ENCODE data around the gene KIFC3.
"Not testable (repeated sequence)": the region's sequence is repeated elsewhere in the genome, so short reads cannot be mapped to it uniquely, and the experiment has no call there.

KIFC3 gene

GRCh38 chr16:57734925-57735754 lies 67.2 kb downstream of the KIFC3 start:
- peaks cover 14% of the 10 kb centered on the region for H3K4me1 ChIP-seq (ENCODE audit: control insufficient read depth, insufficient read depth, low read length, unreplicated experiment)
- peaks cover 8% of the 10 kb centered on the region for H3K36me3 ChIP-seq (ENCODE audit: insufficient read depth, low read length)
- H3K27ac ChIP-seq (ENCODE audit: low read depth, low read length): peak overlapping the region; percentile 57
- no peaks in the 10 kb centered on the region for H3K27me3 ChIP-seq (ENCODE audit: insufficient read depth, low read length)
- no peaks in the 10 kb centered on the region for H3K79me2 ChIP-seq (ENCODE audit: control insufficient read depth, insufficient read depth, low read length, unreplicated experiment)
- H2AFZ ChIP-seq (ENCODE audit: low read length, unreplicated experiment): peak overlapping the region; percentile 73
- H3K4me3 ChIP-seq (ENCODE audit: low read depth, low read length): peak overlapping the region; percentile 87

GRCh38 chr16:57734308-57734924 lies 67.9 kb downstream of the KIFC3 start:
- H3K36me3 ChIP-seq (ENCODE audit: insufficient read depth, low read length): peaks cover 8% of the 10 kb centered on the region
- H3K4me3 ChIP-seq (ENCODE audit: low read depth, low read length): peak overlapping the region; percentile 87
- H2AFZ ChIP-seq (ENCODE audit: low read length, unreplicated experiment): peak overlapping the region; percentile 73
- H3K79me2 ChIP-seq (ENCODE audit: control insufficient read depth, insufficient read depth, low read length, unreplicated experiment): no peaks in the 10 kb centered on the region
- no peaks in the 10 kb centered on the region for H3K27me3 ChIP-seq (ENCODE audit: insufficient read depth, low read length)
- peaks cover 14% of the 10 kb centered on the region for H3K4me1 ChIP-seq (ENCODE audit: control insufficient read depth, insufficient read depth, low read length, unreplicated experiment)
- H3K27ac ChIP-seq (ENCODE audit: low read depth, low read length): peak overlapping the region; percentile 57

GRCh38 chr16:57732714-57733113 lies 69.6 kb downstream of the KIFC3 start:
- Histone ChIP-seq H3K36me3 (ENCODE audit: insufficient read depth, low read length) (peaks cover 8% of the 10 kb centered on the region), H3K4me3 (ENCODE audit: low read depth, low read length) (no peak overlapping the region), H3K27me3 (ENCODE audit: insufficient read depth, low read length) (no peaks in the 10 kb centered on the region), H3K4me1 (ENCODE audit: control insufficient read depth, insufficient read depth, low read length, unreplicated experiment) (peaks cover 14% of the 10 kb centered on the region), H3K27ac (ENCODE audit: low read depth, low read length) (peak overlapping the region; percentile 72), H3K79me2 (ENCODE audit: control insufficient read depth, insufficient read depth, low read length, unreplicated experiment) (no peaks in the 10 kb centered on the region), H2AFZ (ENCODE audit: low read length, unreplicated experiment) (no peak overlapping the region)

- no peaks in the 10 kb centered on the region for H3K79me2 ChIP-seq (ENCODE audit: control insufficient read depth, insufficient read depth, low read length, unreplicated experiment)
- H3K4me3 ChIP-seq (ENCODE audit: low read depth, low read length): no peak overlapping the region
- no peak overlapping the region for H2AFZ ChIP-seq (ENCODE audit: low read length, unreplicated experiment)
- H3K27ac ChIP-seq (ENCODE audit: low read depth, low read length): peak overlapping the region; percentile 72
- H3K4me1 ChIP-seq (ENCODE audit: control insufficient read depth, insufficient read depth, low read length, unreplicated experiment): peaks cover 9% of the 10 kb centered on the region
- H3K27me3 ChIP-seq (ENCODE audit: insufficient read depth, low read length): no peaks in the 10 kb centered on the region
- H3K36me3 ChIP-seq (ENCODE audit: insufficient read depth, low read length): peaks cover 8% of the 10 kb centered on the region
These were observed 70.3 kb downstream of the KIFC3 start for GRCh38 chr16:57732037-57732436.

- H3K79me2 ChIP-seq (ENCODE audit: control insufficient read depth, insufficient read depth, low read length, unreplicated experiment): no peaks in the 10 kb centered on the region
- H3K27me3 ChIP-seq (ENCODE audit: insufficient read depth, low read length): no peaks in the 10 kb centered on the region
- H2AFZ ChIP-seq (ENCODE audit: low read length, unreplicated experiment): no peak overlapping the region
- no peak overlapping the region for H3K4me3 ChIP-seq (ENCODE audit: low read depth, low read length)
- H3K36me3 ChIP-seq (ENCODE audit: insufficient read depth, low read length): peaks cover 8% of the 10 kb centered on the region
- H3K4me1 ChIP-seq (ENCODE audit: control insufficient read depth, insufficient read depth, low read length, unreplicated experiment): peaks cover 4% of the 10 kb centered on the region
- H3K27ac ChIP-seq (ENCODE audit: low read depth, low read length): no peak overlapping the region
These were observed 71.2 kb downstream of the KIFC3 start for GRCh38 chr16:57730771-57731730.

- not testable (repeated sequence) for H3K27ac ChIP-seq (ENCODE audit: low read depth, low read length); H3K36me3 ChIP-seq (ENCODE audit: insufficient read depth, low read length); H3K4me1 ChIP-seq (ENCODE audit: control insufficient read depth, insufficient read depth, low read length, unreplicated experiment); H3K4me3 ChIP-seq (ENCODE audit: low read depth, low read length); H2AFZ ChIP-seq (ENCODE audit: low read length, unreplicated experiment); H3K27me3 ChIP-seq (ENCODE audit: insufficient read depth, low read length); H3K79me2 ChIP-seq (ENCODE audit: control insufficient read depth, insufficient read depth, low read length, unreplicated experiment)
These were observed 72.4 kb downstream of the KIFC3 start for GRCh38 chr16:57729852-57730251.

- Histone ChIP-seq H3K36me3 (ENCODE audit: insufficient read depth, low read length) (peaks cover 8% of the 10 kb centered on the region), H2AFZ (ENCODE audit: low read length, unreplicated experiment) (no peak overlapping the region), H3K4me3 (ENCODE audit: low read depth, low read length) (no peak overlapping the region), H3K27ac (ENCODE audit: low read depth, low read length) (no peak overlapping the region), H3K79me2 (ENCODE audit: control insufficient read depth, insufficient read depth, low read length, unreplicated experiment) (no peaks in the 10 kb centered on the region), H3K27me3 (ENCODE audit: insufficient read depth, low read length) (no peaks in the 10 kb centered on the region), H3K4me1 (ENCODE audit: control insufficient read depth, insufficient read depth, low read length, unreplicated experiment) (peaks cover 9% of the 10 kb centered on the region)
These were observed 73.2 kb downstream of the KIFC3 start for GRCh38 chr16:57729182-57729484.

- H3K27me3 ChIP-seq (ENCODE audit: insufficient read depth, low read length): no peaks in the 10 kb centered on the region
- H3K4me1 ChIP-seq (ENCODE audit: control insufficient read depth, insufficient read depth, low read length, unreplicated experiment): peaks cover 9% of the 10 kb centered on the region
- H3K79me2 ChIP-seq (ENCODE audit: control insufficient read depth, insufficient read depth, low read length, unreplicated experiment): no peaks in the 10 kb centered on the region
- no peak overlapping the region for H2AFZ ChIP-seq (ENCODE audit: low read length, unreplicated experiment)
- H3K4me3 ChIP-seq (ENCODE audit: low read depth, low read length): no peak overlapping the region
- peaks cover 8% of the 10 kb centered on the region for H3K36me3 ChIP-seq (ENCODE audit: insufficient read depth, low read length)
- no peak overlapping the region for H3K27ac ChIP-seq (ENCODE audit: low read depth, low read length)
These were observed 73.7 kb downstream of the KIFC3 start for GRCh38 chr16:57728336-57729181.

- Histone ChIP-seq H3K4me1 (ENCODE audit: control insufficient read depth, insufficient read depth, low read length, unreplicated experiment) (peaks cover 9% of the 10 kb centered on the region), H2AFZ (ENCODE audit: low read length, unreplicated experiment) (no peak overlapping the region), H3K27me3 (ENCODE audit: insufficient read depth, low read length) (no peaks in the 10 kb centered on the region), H3K27ac (ENCODE audit: low read depth, low read length) (no peak overlapping the region), H3K36me3 (ENCODE audit: insufficient read depth, low read length) (no peaks in the 10 kb centered on the region), H3K79me2 (ENCODE audit: control insufficient read depth, insufficient read depth, low read length, unreplicated experiment) (no peaks in the 10 kb centered on the region), H3K4me3 (ENCODE audit: low read depth, low read length) (no peak overlapping the region)
These were observed 74.7 kb downstream of the KIFC3 start for GRCh38 chr16:57727610-57728009.

- H3K27ac ChIP-seq (ENCODE audit: low read depth, low read length): no peak overlapping the region
- H3K79me2 ChIP-seq (ENCODE audit: control insufficient read depth, insufficient read depth, low read length, unreplicated experiment): no peaks in the 10 kb centered on the region
- no peaks in the 10 kb centered on the region for H3K36me3 ChIP-seq (ENCODE audit: insufficient read depth, low read length)
- no peak overlapping the region for H3K4me3 ChIP-seq (ENCODE audit: low read depth, low read length)
- no peaks in the 10 kb centered on the region for H3K27me3 ChIP-seq (ENCODE audit: insufficient read depth, low read length)
- H3K4me1 ChIP-seq (ENCODE audit: control insufficient read depth, insufficient read depth, low read length, unreplicated experiment): peaks cover 4% of the 10 kb centered on the region
- no peak overlapping the region for H2AFZ ChIP-seq (ENCODE audit: low read length, unreplicated experiment)
These were observed 75.8 kb downstream of the KIFC3 start for GRCh38 chr16:57726433-57726947.

Measured in ACC112 (cell line).